Aorta (tissue), 5 donors: ENCODE measurements around the gene ATG5. TPM values are rescaled to one million over a fixed set of nuclear protein-coding genes. Genes with fewer than 3 reads are reported as not detected.

Source experiments
- ATAC-seq: fragments of 200-7000 bp; cut with Tn5 transposase; one replicate; pipeline ENCODE4 v1.9.1; 2022; ENCODE audit warnings: moderate library complexity; ENCODE audit not compliant: low FRiP score
- DNase-seq, 2 donors: peaks; one replicate each; pipeline ENCODE4 v3.0.0-alpha.2; 2020
- H3K27ac ChIP-seq, 2 donors: one replicate each; pipeline ENCODE4 v1.5.1; 2013; ENCODE audit warnings: low read length in 2 of 2, mild to moderate bottlenecking in 2 of 2, moderate library complexity in 2 of 2, control low read depth in 1 of 2, inconsistent platforms in 1 of 2, low read depth in 1 of 2
- H3K27me3 ChIP-seq, 2 donors: one replicate each; pipeline ENCODE4 v1.6.1; 2013; ENCODE audit warnings: control low read depth in 1 of 2, low read length in 1 of 2, mild to moderate bottlenecking in 1 of 2, moderate library complexity in 1 of 2; ENCODE audit not compliant: insufficient read depth in 2 of 2, control insufficient read depth in 1 of 2
- H3K36me3 ChIP-seq, 2 donors: one replicate each; pipeline ENCODE4 v1.6.1; 2013; ENCODE audit warnings: control low read depth in 1 of 2, low read length in 1 of 2, mild to moderate bottlenecking in 1 of 2; ENCODE audit not compliant: insufficient read depth in 2 of 2, control insufficient read depth in 1 of 2
- H3K4me1 ChIP-seq, 2 donors: one replicate each; pipeline ENCODE4 v1.6.1; 2013; ENCODE audit warnings: low read length in 2 of 2, control low read depth in 1 of 2, mild to moderate bottlenecking in 1 of 2, moderate library complexity in 1 of 2; ENCODE audit not compliant: insufficient read depth in 2 of 2, control insufficient read depth in 1 of 2
- H3K4me3 ChIP-seq, 2 donors: one replicate each; pipeline ENCODE4 v1.5.1; 2013; ENCODE audit warnings: low read length in 2 of 2, control low read depth in 1 of 2, mild to moderate bottlenecking in 1 of 2
- H3K9me3 ChIP-seq: one replicate; pipeline ENCODE4 v1.6.1; 2013; ENCODE audit warnings: mild to moderate bottlenecking, low read length; ENCODE audit not compliant: control insufficient read depth
- WGBS, 2 donors: extraction: QIAGEN DNeasy Blood & Tissue Kit; methylation state at CpG; one replicate each; pipeline ENCODE4 v1.1.7; 2013; 5-methylcytosine and 5-hydroxymethylcytosine counted together
- intact Hi-C, 2 donors: fragments of 100-400 bp; cut with DNase I; formaldehyde crosslinking; loops; one replicate each; pipeline versions ENCODE4 v1.14.2 to v1.15.0; 2022
- polyA plus RNA-seq, 2 donors: library from polyadenylated mRNA; stranded (reverse); fragments of 200-250 nt; gene quantifications; one replicate each; pipeline ENCODE4 v1.2.3, GENCODE V29; 2013
- total RNA-seq, 2 donors: library from RNA; stranded (reverse); fragmentation: NEBNext Ultra II Directional; extraction: Animal tissue kit (Norgen Biotek cat#: 25700); gene quantifications; one replicate each; pipeline ENCODE4 v1.2.1, GENCODE V29; 2021
- donor health status: healthy with polysubstance abuse.
- donor health status: Bipolar disorder and iron deficiency.
- donor health status: DM: no; HTN: no; CAD: no.
- donor health status: DM: no; HTN: no; CAD: no.
- donor health status: DM: yes; HTN: yes; CAD: no.

Gene ATG5
- total and polyA plus RNA-seq, 4 donors: 17.5 to 34.6 (median 29.0) TPM

DNA sequence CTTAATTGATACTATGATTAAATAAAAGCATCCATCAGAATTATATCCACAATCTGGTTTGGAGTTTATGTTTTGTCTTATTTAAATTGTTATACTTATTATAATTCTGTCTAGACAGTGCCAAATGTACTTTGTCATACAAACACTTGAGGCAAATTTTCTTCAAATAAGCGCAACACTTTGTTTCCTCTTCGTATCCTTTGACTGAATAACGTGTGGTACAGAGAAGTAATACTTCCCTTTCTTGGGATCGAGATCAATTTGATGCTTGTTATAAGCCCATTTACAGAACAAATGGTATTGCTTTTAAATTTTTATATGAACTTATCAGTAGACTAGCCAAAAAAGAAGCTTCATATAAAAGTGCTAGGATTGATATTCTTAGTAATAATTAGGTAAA is 111.0 kb downstream of the ATG5 start:
- no peak for DNase-seq
- Histone ChIP-seq H3K36me3 (no peaks in the 10 kb centered on the region), H3K4me1 (no peaks in the 10 kb centered on the region), H3K9me3 (no peaks in the 10 kb centered on the region), H3K27me3 (no peaks in the 10 kb centered on the region), H3K4me3 (no peak overlapping the region), H3K27ac (no peak overlapping the region)
- WGBS, 2 donors: 90 to 91% methylated on average over 4 of the region's 4 CpGs
- intact Hi-C loops: no loop called here
- no peak for ATAC-seq

DNA sequence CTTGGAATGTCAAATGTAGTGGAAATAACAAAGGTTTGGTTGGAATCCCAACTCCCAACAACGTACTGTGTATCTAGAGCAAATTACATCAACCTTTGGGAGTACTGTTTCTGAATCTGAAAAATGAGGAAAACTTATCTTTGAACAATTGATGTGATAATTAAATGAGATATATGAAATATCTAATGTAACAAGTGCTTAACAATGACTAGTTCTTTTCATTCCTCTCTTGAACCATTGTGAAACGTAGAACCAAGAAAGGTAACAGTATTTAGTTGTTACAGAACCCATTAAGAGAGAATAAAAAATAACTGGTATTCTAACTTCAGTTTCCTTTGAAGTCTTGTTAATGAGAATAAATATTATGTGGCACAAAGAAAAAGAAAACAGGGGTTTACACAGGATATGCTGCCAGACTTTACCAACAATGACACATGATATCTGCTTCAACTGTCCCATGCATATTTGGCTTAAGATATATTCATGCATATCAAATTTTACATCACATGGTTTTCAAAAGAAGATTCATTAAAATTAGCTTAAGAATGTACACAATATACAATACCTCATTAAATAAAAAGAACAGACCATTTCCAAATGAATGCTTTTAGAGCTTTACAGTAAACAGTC is 111.8 kb downstream of the ATG5 start:
- H3K4me1 ChIP-seq: no peaks in the 10 kb centered on the region
- intact Hi-C loops: no loop called here

GRCh38 chr6:106212576-106212975 is 113.0 kb downstream of the ATG5 start:
- H3K9me3 ChIP-seq: no peaks in the 10 kb centered on the region
- intact Hi-C loops: no loop called here
- H3K4me3 ChIP-seq: no peak overlapping the region
- H3K27ac ChIP-seq: no peak overlapping the region
- 93 to 96% methylated on average over 5 of the region's 5 CpGs for WGBS, 2 donors
- no peaks in the 10 kb centered on the region for H3K36me3 ChIP-seq
- ATAC-seq: no peak
- DNase-seq: no peak
- no peaks in the 10 kb centered on the region for H3K4me1 ChIP-seq
- H3K27me3 ChIP-seq: no peaks in the 10 kb centered on the region

More for the DNA sequence above, 111.8 kb downstream of the ATG5 start:
- Histone ChIP-seq H3K27me3 (no peaks in the 10 kb centered on the region), H3K27ac (no peak overlapping the region), H3K9me3 (no peaks in the 10 kb centered on the region), H3K36me3 (no peaks in the 10 kb centered on the region), H3K4me3 (no peak overlapping the region)
- no peak for DNase-seq
- ATAC-seq: no peak
- WGBS, 2 donors: 95 to 96% methylated on average over 2 of the region's 2 CpGs

- intact Hi-C loops: no loop called here
- ATAC-seq (no peak), DNase-seq (no peak)
- Histone ChIP-seq H3K4me1 (no peaks in the 10 kb centered on the region), H3K4me3 (no peak overlapping the region), H3K36me3 (no peaks in the 10 kb centered on the region), H3K27me3 (no peaks in the 10 kb centered on the region), H3K27ac (no peak overlapping the region), H3K9me3 (no peaks in the 10 kb centered on the region)
- 44 to 68% methylated on average over 1 of the region's 1 CpG for WGBS, 2 donors
These were observed 118.7 kb downstream of the ATG5 start for GRCh38 chr6:106206905-106207304.

DNA sequence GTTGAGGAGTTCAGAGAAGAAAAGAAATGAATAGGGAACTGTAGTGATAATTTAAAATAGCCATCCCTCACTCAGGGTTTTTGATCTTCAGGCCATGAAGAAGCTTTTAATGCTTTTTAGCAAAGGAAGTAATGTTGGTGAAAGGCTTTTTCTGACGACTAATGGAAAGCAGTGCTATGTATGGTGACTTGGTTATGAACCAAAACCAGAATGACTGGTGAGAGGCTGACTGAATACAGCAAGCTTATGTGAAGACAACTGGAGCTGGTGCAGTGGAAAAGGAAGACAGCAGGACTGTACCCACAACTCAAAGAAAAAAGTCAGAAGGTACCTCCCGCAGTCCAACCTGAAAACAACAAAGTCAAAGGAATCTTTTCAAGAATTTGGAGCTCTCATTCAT is 120.6 kb downstream of the ATG5 start:
- Histone ChIP-seq H3K4me1 (no peaks in the 10 kb centered on the region), H3K36me3 (no peaks in the 10 kb centered on the region), H3K9me3 (no peaks in the 10 kb centered on the region), H3K27ac (no peak overlapping the region), H3K27me3 (no peaks in the 10 kb centered on the region), H3K4me3 (no peak overlapping the region)
- intact Hi-C loops: no loop called here
- DNase-seq (no peak), ATAC-seq (no peak)
- 74 to 79% methylated on average over 2 of the region's 2 CpGs for WGBS, 2 donors

GRCh38 chr6:106199998-106200397 is 125.6 kb downstream of the ATG5 start:
- no peaks in the 10 kb centered on the region for H3K27me3 ChIP-seq
- no peaks in the 10 kb centered on the region for H3K4me1 ChIP-seq
- WGBS, 2 donors: 95 to 96% methylated on average over 1 of the region's 1 CpG
- no peaks in the 10 kb centered on the region for H3K36me3 ChIP-seq
- no peaks in the 10 kb centered on the region for H3K9me3 ChIP-seq
- DNase-seq: no peak
- no peak for ATAC-seq
- intact Hi-C loops: loop anchor here in 1 of 2 donors (2.0 kb wide), 1 partner anchor 27 kb away; no protein-coding TSS in a partner anchor
- H3K27ac ChIP-seq: no peak overlapping the region
- no peak overlapping the region for H3K4me3 ChIP-seq

GRCh38 chr6:106199331-106199730 is 126.2 kb downstream of the ATG5 start:
- no peaks in the 10 kb centered on the region for H3K4me1 ChIP-seq
- intact Hi-C loops: no loop called here
- 92 to 93% methylated on average over 1 of the region's 1 CpG for WGBS, 2 donors
- H3K27me3 ChIP-seq: no peaks in the 10 kb centered on the region
- no peak overlapping the region for H3K4me3 ChIP-seq
- ATAC-seq (no peak), DNase-seq (no peak)
- no peaks in the 10 kb centered on the region for H3K36me3 ChIP-seq
- H3K27ac ChIP-seq: no peak overlapping the region
- no peaks in the 10 kb centered on the region for H3K9me3 ChIP-seq

DNA sequence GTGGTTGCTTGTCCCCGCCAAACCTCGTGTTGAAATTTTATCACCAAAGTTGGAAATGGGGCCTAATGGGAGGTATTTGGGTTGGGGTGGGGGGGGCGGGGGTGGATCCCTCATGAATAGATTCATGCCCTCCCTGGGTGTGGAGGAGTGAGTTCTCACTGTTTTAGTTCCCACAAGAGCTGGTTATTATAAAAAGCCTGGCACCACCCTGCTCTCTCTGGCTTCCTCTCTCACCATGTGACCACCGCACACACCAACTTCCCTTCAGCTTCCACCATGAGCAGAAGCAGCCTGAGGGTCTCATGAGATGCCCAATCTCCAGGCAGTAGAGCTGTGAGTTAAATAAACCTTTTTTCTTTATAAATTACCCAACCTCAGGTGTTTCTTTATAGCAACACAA is 128.1 kb downstream of the ATG5 start:
- intact Hi-C loops: no loop called here
- 89 to 93% methylated on average over 4 of the region's 4 CpGs for WGBS, 2 donors
- peak in 1 of 2 donors; percentile 49 for DNase-seq

More for the DNA sequence above, 128.1 kb downstream of the ATG5 start:
- H3K27me3 ChIP-seq: no peaks in the 10 kb centered on the region
- no peaks in the 10 kb centered on the region for H3K36me3 ChIP-seq
- no peak overlapping the region for H3K4me3 ChIP-seq
- no peak overlapping the region for H3K27ac ChIP-seq
- ATAC-seq: no peak
- H3K4me1 ChIP-seq: no peaks in the 10 kb centered on the region
- no peaks in the 10 kb centered on the region for H3K9me3 ChIP-seq
